Endothelial cell of umbilical vein (primary cell): Measurements from ENCODE around the gene DSCAML1.

Experiments used
- EZH2 ChIP-seq: IDR thresholded peaks from 2 replicates; pipeline ENCODE4 v1.6.1; 2012; ENCODE audit warnings: borderline replicate concordance, low read depth, mild to moderate bottlenecking, moderate library complexity, low read length, inconsistent platforms; ENCODE audit not compliant: severe bottlenecking
- JUN ChIP-seq: IDR thresholded peaks from 2 replicates; pipeline ENCODE4 v1.6.1; 2011; ENCODE audit warnings: borderline replicate concordance, low read depth; ENCODE audit not compliant: insufficient read length, insufficient read depth
- MYC ChIP-seq: IDR thresholded peaks from one replicate; pipeline ENCODE4 v1.6.1; 2011; ENCODE audit warnings: mild to moderate bottlenecking, low read depth, low read length
- POLR2A ChIP-seq: IDR thresholded peaks from 2 replicates; pipeline ENCODE4 v1.6.1; 2012; ENCODE audit warnings: low read depth, mild to moderate bottlenecking, control low read depth, low read length
- POLR2AphosphoS5 ChIP-seq: IDR thresholded peaks from 2 replicates; pipeline ENCODE4 v1.6.1; 2012; ENCODE audit warnings: low read depth, mild to moderate bottlenecking, control low read depth, low read length, moderate library complexity; ENCODE audit not compliant: insufficient read depth
- TF ChIP-seq, protein P1 (sequence below), 2 donors: IDR thresholded peaks; 1 replicate in 1 of 2; 2 replicates in 1 of 2; pipeline ENCODE4 v1.5.1; 2011; ENCODE audit warnings: low read length in 2 of 2, mild to moderate bottlenecking in 2 of 2, moderate library complexity in 2 of 2, control low read depth in 1 of 2, inconsistent platforms in 1 of 2, low read depth in 1 of 2; ENCODE audit not compliant: insufficient read depth in 1 of 2; ENCODE audit errors: extremely low read depth in 1 of 2
- TF ChIP-seq, protein P2 (sequence below): IDR thresholded peaks from 2 replicates; pipeline ENCODE4 v1.6.1; 2011; ENCODE audit not compliant: insufficient read depth, insufficient read length

DNA sequence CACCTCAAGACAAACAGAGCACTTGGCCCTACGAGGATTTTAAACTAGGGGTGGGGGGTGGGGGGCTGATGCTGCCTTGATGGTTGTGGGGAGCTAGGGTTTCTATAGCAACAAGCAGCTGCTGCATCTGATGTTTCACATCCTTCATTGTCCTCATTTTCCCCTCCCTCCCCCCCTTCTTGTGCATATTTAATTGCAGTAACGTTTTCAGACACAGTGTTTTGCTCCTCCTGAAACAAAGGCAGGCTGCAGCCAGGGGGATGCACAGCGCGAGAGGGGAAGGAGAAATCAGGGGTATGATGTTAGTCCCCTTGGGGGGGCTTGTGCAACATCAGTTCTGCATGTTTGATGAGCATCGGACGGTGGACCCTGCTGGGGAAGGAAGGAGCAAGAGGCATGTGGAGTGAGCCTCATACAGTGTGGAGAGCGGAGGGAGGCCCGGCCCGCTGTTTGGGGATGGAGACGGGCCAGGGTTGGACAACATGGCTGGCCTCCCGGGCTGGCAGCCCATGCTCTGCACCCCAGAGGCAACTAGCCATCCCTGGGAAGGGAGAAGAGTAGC is 261.1 kb downstream of the DSCAML1 start:
- TF ChIP-seq, protein P1, sequence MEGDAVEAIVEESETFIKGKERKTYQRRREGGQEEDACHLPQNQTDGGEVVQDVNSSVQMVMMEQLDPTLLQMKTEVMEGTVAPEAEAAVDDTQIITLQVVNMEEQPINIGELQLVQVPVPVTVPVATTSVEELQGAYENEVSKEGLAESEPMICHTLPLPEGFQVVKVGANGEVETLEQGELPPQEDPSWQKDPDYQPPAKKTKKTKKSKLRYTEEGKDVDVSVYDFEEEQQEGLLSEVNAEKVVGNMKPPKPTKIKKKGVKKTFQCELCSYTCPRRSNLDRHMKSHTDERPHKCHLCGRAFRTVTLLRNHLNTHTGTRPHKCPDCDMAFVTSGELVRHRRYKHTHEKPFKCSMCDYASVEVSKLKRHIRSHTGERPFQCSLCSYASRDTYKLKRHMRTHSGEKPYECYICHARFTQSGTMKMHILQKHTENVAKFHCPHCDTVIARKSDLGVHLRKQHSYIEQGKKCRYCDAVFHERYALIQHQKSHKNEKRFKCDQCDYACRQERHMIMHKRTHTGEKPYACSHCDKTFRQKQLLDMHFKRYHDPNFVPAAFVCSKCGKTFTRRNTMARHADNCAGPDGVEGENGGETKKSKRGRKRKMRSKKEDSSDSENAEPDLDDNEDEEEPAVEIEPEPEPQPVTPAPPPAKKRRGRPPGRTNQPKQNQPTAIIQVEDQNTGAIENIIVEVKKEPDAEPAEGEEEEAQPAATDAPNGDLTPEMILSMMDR (IDR thresholded peaks at IDR 0.05; ENCODE audit: extremely low read depth in 1 of 2, insufficient read depth in 1 of 2, low read depth in 1 of 2, low read length in 2 of 2) = no peak
- no peak for TF ChIP-seq MYC
- TF ChIP-seq EZH2 = no peak
- TF ChIP-seq POLR2A = no peak
- TF ChIP-seq, protein P2, sequence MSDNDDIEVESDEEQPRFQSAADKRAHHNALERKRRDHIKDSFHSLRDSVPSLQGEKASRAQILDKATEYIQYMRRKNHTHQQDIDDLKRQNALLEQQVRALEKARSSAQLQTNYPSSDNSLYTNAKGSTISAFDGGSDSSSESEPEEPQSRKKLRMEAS = no peak
- TF ChIP-seq POLR2AphosphoS5 = no peak
- no peak for TF ChIP-seq JUN
